GM12875 (cell line): ENCODE measurements around the gene EHBP1.

Experiments
- H3K4me3 ChIP-seq: one replicate; pipeline ENCODE4 v1.5.1; 2011; ENCODE audit warnings: low read depth, low read length, control low read depth
- CTCF ChIP-seq: IDR thresholded peaks from 2 replicates; pipeline ENCODE4 v1.5.1; 2011; ENCODE audit warnings: low read depth, mild to moderate bottlenecking, control low read depth, inconsistent platforms, low read length, moderate library complexity, borderline replicate concordance; ENCODE audit not compliant: insufficient read depth

EHBP1 gene

GRCh38 chr2:62908145-62908544 is 202.6 kb downstream of the EHBP1 start:
- no peak for TF ChIP-seq CTCF
- H3K4me3 ChIP-seq, result no peak overlapping the region

GRCh38 chr2:62913311-62913710 is 207.8 kb downstream of the EHBP1 start:
- no peak for TF ChIP-seq CTCF
- no peak overlapping the region for H3K4me3 ChIP-seq

GRCh38 chr2:62919041-62919440 is 213.5 kb downstream of the EHBP1 start:
- H3K4me3 ChIP-seq, result no peak overlapping the region
- no peak for TF ChIP-seq CTCF

- TF ChIP-seq CTCF, result no peak
Measured at GRCh38 chr2:62920070-62920469, 214.6 kb downstream of the EHBP1 start.

GRCh38 chr2:62923242-62923641 is 217.7 kb downstream of the EHBP1 start:
- TF ChIP-seq CTCF, result no peak
- H3K4me3 ChIP-seq, result no peak overlapping the region

More at GRCh38 chr2:62920070-62920469, 214.6 kb downstream of the EHBP1 start:
- no peak overlapping the region for H3K4me3 ChIP-seq

- H3K4me3 ChIP-seq, result no peak overlapping the region
- TF ChIP-seq CTCF, result no peak
Measured at GRCh38 chr2:62923881-62924280, 218.4 kb downstream of the EHBP1 start.

- no peak for TF ChIP-seq CTCF
- H3K4me3 ChIP-seq, result no peak overlapping the region
Measured at GRCh38 chr2:62928015-62928414, 222.5 kb downstream of the EHBP1 start.
